H1 (cell line): ENCODE measurements around the gene ACSL3. TPM values are rescaled to one million over a fixed set of nuclear protein-coding genes. Genes with fewer than 3 reads are reported as not detected.

Source experiments
- CTCF ChIA-PET: fragments of 300-600 bp; sonication (Branson Sonifier 250); formaldehyde crosslinking; loops from one replicate; lab custom pipeline; 2021; ENCODE audit not compliant: partially characterized antibody; lab: Charles Lee
- POLR2A ChIA-PET: fragments of 300-600 bp; sonication (Branson Sonifier 250); formaldehyde crosslinking; loops from one replicate; lab custom pipeline; 2021; ENCODE audit warnings: inconsistent platforms; ENCODE audit not compliant: partially characterized antibody; lab: Charles Lee
- DNase-seq, 2 experiments: peaks; one replicate each; pipeline versions ENCODE4 v3.0.0 to v3.0.0-alpha.2; 2010 to 2022; ENCODE audit warnings: low spot score in 2 of 2, low read depth in 1 of 2, mixed read lengths in 1 of 2
- FAIRE-seq: peaks from 2 replicates; lab custom pipeline; 2011; peaks lifted over from hg19 to GRCh38; lab: Jason Lieb, UNC
- H2AFZ ChIP-seq: 2 replicates; pipeline ENCODE4 v1.8.1; 2012; ENCODE audit warnings: low read length, inconsistent platforms
- H2AK5ac ChIP-seq: 2 replicates; pipeline ENCODE4 v1.6.1; 2013; ENCODE audit warnings: low read depth, low read length
- H2BK120ac ChIP-seq: replicated peaks from 2 replicates; pipeline ENCODE3; 2013; ENCODE audit warnings: low read depth, low read length, inconsistent platforms
- H2BK12ac ChIP-seq: 2 replicates; pipeline ENCODE4 v1.6.1; 2013; ENCODE audit warnings: low read depth, low read length
- H2BK15ac ChIP-seq: 2 replicates; pipeline ENCODE4 v1.6.1; 2013; ENCODE audit warnings: low read length
- H2BK20ac ChIP-seq: 2 replicates; pipeline ENCODE4 v1.6.1; 2013; ENCODE audit warnings: low read length
- H2BK5ac ChIP-seq: 2 replicates; pipeline ENCODE4 v1.6.1; 2013; ENCODE audit warnings: low read depth, low read length
- H3K14ac ChIP-seq: 2 replicates; pipeline ENCODE4 v1.6.1; 2013; ENCODE audit warnings: inconsistent platforms; ENCODE audit not compliant: insufficient read length
- H3K18ac ChIP-seq: 2 replicates; pipeline ENCODE4 v1.6.1; 2013; ENCODE audit warnings: low read length; ENCODE audit errors: extremely low read depth
- H3K23ac ChIP-seq: 2 replicates; pipeline ENCODE4 v1.6.1; 2013; ENCODE audit warnings: inconsistent platforms; ENCODE audit not compliant: insufficient read length
- H3K23me2 ChIP-seq: 2 replicates; pipeline ENCODE4 v1.6.1; 2013; ENCODE audit warnings: low read depth, low read length
- H3K27ac ChIP-seq: 2 replicates; pipeline ENCODE4 v1.6.1; 2011; ENCODE audit warnings: low read depth, low read length, inconsistent platforms
- H3K27me3 ChIP-seq, 4 experiments: replicated peaks in 1 of 4; 1 replicate in 1 of 4; 2 replicates in 3 of 4; pipeline versions ENCODE4 v1.6.1 to v1.8.1; 2011 to 2013; ENCODE audit warnings: low read length in 3 of 4, mild to moderate bottlenecking in 3 of 4, inconsistent platforms in 2 of 4, mixed read lengths in 2 of 4, moderate library complexity in 1 of 4; ENCODE audit not compliant: control insufficient read depth in 3 of 4, insufficient read depth in 3 of 4; ENCODE audit errors: extremely low read depth in 1 of 4
- H3K36me3 ChIP-seq, 4 experiments: 2 replicates each; pipeline versions ENCODE4 v1.6.1 to v1.8.1; 2011 to 2013; ENCODE audit warnings: mild to moderate bottlenecking in 4 of 4, low read length in 3 of 4, moderate library complexity in 2 of 4, control low read depth in 1 of 4, inconsistent platforms in 1 of 4; ENCODE audit not compliant: insufficient read depth in 4 of 4, control insufficient read depth in 2 of 4
- H3K4ac ChIP-seq: replicated peaks from 2 replicates; pipeline ENCODE3; 2013; ENCODE audit warnings: low read length, low read depth, mixed read lengths, inconsistent platforms; ENCODE audit not compliant: insufficient read length
- H3K4me1 ChIP-seq, 4 experiments: replicated peaks in 1 of 4; 1 replicate in 1 of 4; 2 replicates in 3 of 4; pipeline versions ENCODE4 v1.6.1 to v1.8.1; 2011 to 2013; ENCODE audit warnings: low read length in 3 of 4, inconsistent platforms in 2 of 4, mixed read lengths in 1 of 4; ENCODE audit not compliant: insufficient read depth in 4 of 4, control insufficient read depth in 3 of 4
- H3K4me2 ChIP-seq, 2 experiments: 2 replicates each; pipeline versions ENCODE4 v1.6.1 to v1.8.1; 2011 to 2013; ENCODE audit warnings: low read depth in 2 of 2, low read length in 2 of 2, control low read depth in 1 of 2, inconsistent platforms in 1 of 2, mild to moderate bottlenecking in 1 of 2; ENCODE audit not compliant: insufficient read depth in 1 of 2
- H3K4me3 ChIP-seq, 4 experiments: fragments of 200-600, 300-600 bp in 1 of 4; sonication (generic), shearing (Covaris generic), sonication (Bioruptor Twin) in 1 of 4; 2 replicates each; pipeline versions ENCODE4 v1.5.1 to v1.8.1; 2011 to 2016; ENCODE audit warnings: low read length in 4 of 4, low read depth in 3 of 4, control low read depth in 2 of 4, inconsistent platforms in 2 of 4, mild to moderate bottlenecking in 2 of 4, mixed read lengths in 1 of 4, moderate library complexity in 1 of 4; ENCODE audit not compliant: insufficient read depth in 2 of 4; ENCODE audit errors: extremely low read depth in 1 of 4
- H3K56ac ChIP-seq: replicated peaks from 2 replicates; pipeline ENCODE3; 2013; ENCODE audit warnings: low read depth, mild to moderate bottlenecking, mixed read lengths, low read length, inconsistent platforms; ENCODE audit not compliant: insufficient read length
- H3K79me1 ChIP-seq: 2 replicates; pipeline ENCODE4 v1.6.1; 2013; ENCODE audit warnings: low read depth, low read length, control low read depth
- H3K79me2 ChIP-seq, 2 experiments: 2 replicates each; pipeline versions ENCODE4 v1.6.1 to v1.8.1; 2012 to 2013; ENCODE audit warnings: low read length in 2 of 2, mild to moderate bottlenecking in 2 of 2, inconsistent platforms in 1 of 2; ENCODE audit not compliant: insufficient read depth in 2 of 2, control insufficient read depth in 1 of 2
- H3K9ac ChIP-seq, 4 experiments: replicated peaks in 1 of 4; 1 replicate in 1 of 4; 2 replicates in 3 of 4; pipeline versions ENCODE4 v1.6.1 to v1.8.1; 2011 to 2013; ENCODE audit warnings: low read depth in 3 of 4, low read length in 3 of 4, control low read depth in 2 of 4, mild to moderate bottlenecking in 2 of 4, moderate library complexity in 2 of 4, inconsistent platforms in 1 of 4; ENCODE audit errors: extremely low read depth in 1 of 4
- H3K9me3 ChIP-seq, 2 experiments: 2 replicates each; pipeline versions ENCODE4 v1.6.1 to v1.8.1; 2012 to 2013; ENCODE audit warnings: mild to moderate bottlenecking in 2 of 2, moderate library complexity in 2 of 2, control low read depth in 1 of 2, inconsistent platforms in 1 of 2, low read depth in 1 of 2, low read length in 1 of 2, mixed read lengths in 1 of 2; ENCODE audit not compliant: insufficient read depth in 2 of 2
- H4K20me1 ChIP-seq, 2 experiments: replicated peaks in 1 of 2; 2 replicates each; pipeline versions ENCODE3 to v1.8.1; 2011 to 2013; ENCODE audit warnings: inconsistent platforms in 2 of 2, low read length in 2 of 2, mild to moderate bottlenecking in 1 of 2; ENCODE audit not compliant: insufficient read depth in 2 of 2, control insufficient read depth in 1 of 2
- H4K5ac ChIP-seq: 2 replicates; pipeline ENCODE4 v1.6.1; 2013; ENCODE audit warnings: low read length, low read depth, mixed read lengths, inconsistent platforms; ENCODE audit not compliant: insufficient read length
- H4K8ac ChIP-seq: 2 replicates; pipeline ENCODE4 v1.8.0; 2013; ENCODE audit warnings: mild to moderate bottlenecking, moderate library complexity, low read length, inconsistent platforms; ENCODE audit not compliant: insufficient read depth; ENCODE audit errors: extremely low read depth
- H4K91ac ChIP-seq: replicated peaks from 2 replicates; pipeline ENCODE3; 2013; ENCODE audit warnings: low read length, mixed read lengths, inconsistent platforms; ENCODE audit not compliant: insufficient read length
- CHD1 ChIP-seq: IDR thresholded peaks from 2 replicates; pipeline ENCODE4 v1.6.1; 2012; ENCODE audit warnings: low read depth, low read length, improper control_type of control experiment
- CTCF ChIP-seq, 3 experiments: IDR thresholded peaks; 1 replicate in 2 of 3; 2 replicates in 1 of 3; pipeline versions ENCODE4 v1.5.1 to v1.6.1; 2011; ENCODE audit warnings: low read length in 3 of 3, mild to moderate bottlenecking in 3 of 3, inconsistent platforms in 2 of 3, low read depth in 1 of 3, moderate library complexity in 1 of 3; ENCODE audit not compliant: insufficient read depth in 1 of 3; ENCODE audit errors: control extremely low read depth in 1 of 3
- GABPA ChIP-seq: IDR thresholded peaks from 2 replicates; pipeline ENCODE4 v1.6.1; 2011; ENCODE audit warnings: mild to moderate bottlenecking, low read length, moderate library complexity, borderline replicate concordance; ENCODE audit not compliant: insufficient read depth
- HDAC6 ChIP-seq: IDR thresholded peaks from one replicate; pipeline ENCODE4 v1.7.1; 2012; ENCODE audit warnings: low read depth, mild to moderate bottlenecking, inconsistent platforms, low read length, moderate library complexity
- JUN ChIP-seq: IDR thresholded peaks from 2 replicates; pipeline ENCODE4 v1.6.1; 2011; ENCODE audit warnings: low read depth, mild to moderate bottlenecking, improper control_type of control experiment, low read length
- KDM1A ChIP-seq: fragments of 200-600, 300-600 bp; sonication (generic); IDR thresholded peaks from 2 replicates; pipeline ENCODE4 v1.7.1; 2016; ENCODE audit warnings: mild to moderate bottlenecking, low read length, borderline replicate concordance
- KDM5A ChIP-seq: fragments of 200-600 bp; IDR thresholded peaks from 2 replicates; pipeline ENCODE4 v1.7.1; 2012; ENCODE audit warnings: mild to moderate bottlenecking, low read length, inconsistent platforms, mixed read lengths
- POLR2AphosphoS5 ChIP-seq: IDR thresholded peaks from 2 replicates; pipeline ENCODE4 v1.6.1; 2011; ENCODE audit warnings: low read depth, low read length
- POU5F1 ChIP-seq: IDR thresholded peaks from 2 replicates; pipeline ENCODE4 v1.6.1; 2011; ENCODE audit warnings: low read depth, mild to moderate bottlenecking, low read length, moderate library complexity
- SP2 ChIP-seq: IDR thresholded peaks from 2 replicates; pipeline ENCODE4 v1.6.1; 2012; ENCODE audit warnings: mild to moderate bottlenecking, low read length, inconsistent platforms
- SP4 ChIP-seq: IDR thresholded peaks from 2 replicates; pipeline ENCODE4 v1.6.1; 2012; ENCODE audit warnings: low read length, inconsistent platforms
- TAF7 ChIP-seq: optimal IDR thresholded peaks from 2 replicates; pipeline ENCODE3; 2011; ENCODE audit warnings: low read depth, mild to moderate bottlenecking, inconsistent platforms, low read length, moderate library complexity, borderline replicate concordance
- TBP ChIP-seq: IDR thresholded peaks from 2 replicates; pipeline ENCODE4 v1.6.1; 2011; ENCODE audit warnings: low read depth, low read length, improper control_type of control experiment
- WGBS, 2 experiments: shearing (Covaris generic) in 1 of 2; methylation state at CpG; one replicate each; pipeline versions ENCODE4 v1.1.6 to v1.1.7; 2013 to 2015; ENCODE audit warnings: low lambda C conversion rate in 2 of 2, mixed read lengths in 2 of 2, inconsistent platforms in 1 of 2, low coverage in 1 of 2, missing lambda C conversion rate in 1 of 2; ENCODE audit not compliant: insufficient replicate concordance in 2 of 2, insufficient coverage in 1 of 2, insufficient read length in 1 of 2; ENCODE audit errors: extremely low coverage in 1 of 2, missing lambda C conversion rate in 1 of 2; 5-methylcytosine and 5-hydroxymethylcytosine counted together
- polyA plus RNA-seq, 7 experiments: library from polyadenylated mRNA; depleted of rRNA in 3 of 7; stranded (reverse) in 5 of 7; unstranded in 2 of 7; fragments of >200 nt in 5 of 7; fragments of 200-250 nt in 2 of 7; gene quantifications; 1 replicate in 5 of 7; 2 replicates in 1 of 7; 4 replicates in 1 of 7; pipeline versions ENCODE4 v1.2.1 to v1.2.3, GENCODE V29; 2011 to 2013; ENCODE audit warnings: missing spikeins in 2 of 7, mixed read lengths in 2 of 7
- total RNA-seq: library from RNA; stranded (reverse); fragmentation: NEBNext Ultra II Directional; extraction: Animal tissue kit (Norgen Biotek cat#: 25700); gene quantifications from 2 replicates; pipeline ENCODE4 v1.2.1, GENCODE V29; 2021

Gene ACSL3
- total and polyA plus RNA-seq, 2 of the 8 experiments (the other 6 are each of a cell fraction or from before 2014, with no cell fraction given), result 37.5 to 98.1 TPM

GRCh38 chr2:222830164-222830563 lies 30.7 kb upstream of the ACSL3 start:
- no peak overlapping the region for H2BK12ac ChIP-seq
- no peak overlapping the region for H2BK5ac ChIP-seq
- no peak overlapping the region for H3K9ac ChIP-seq
- H2AFZ ChIP-seq, result no peak overlapping the region
- H3K14ac ChIP-seq, result no peak overlapping the region
- H3K23ac ChIP-seq, result no peak overlapping the region
- H3K9me3 ChIP-seq, result no peaks in the 10 kb centered on the region
- CTCF ChIA-PET, result interaction anchor here (0.7 to 1.6 kb wide), 5 partner anchors 14 to 396 kb away, joined by 3 to 6 read pairs (median 4); no protein-coding TSS in a partner anchor
- DNase-seq (no peak), FAIRE-seq (no peak)
- H4K8ac ChIP-seq, result no peak overlapping the region
- H3K4me3 ChIP-seq, result no peak overlapping the region
- no peak overlapping the region for H4K91ac ChIP-seq
- no peak overlapping the region for H2BK120ac ChIP-seq
- no peaks in the 10 kb centered on the region for H3K23me2 ChIP-seq
- no peak overlapping the region for H3K27ac ChIP-seq
- no peaks in the 10 kb centered on the region for H3K4me1 ChIP-seq
- H3K18ac ChIP-seq, result no peak overlapping the region
- WGBS, 2 experiments, result 93% methylated on average over 3 of the region's 3 CpGs; no CpG with 5 or more reads in 1 of the 2 experiments
- no peak overlapping the region for H4K5ac ChIP-seq
- H3K79me2 ChIP-seq, result no peaks in the 10 kb centered on the region
- H2AK5ac ChIP-seq, result no peak overlapping the region
- no peaks in the 10 kb centered on the region for H4K20me1 ChIP-seq
- no peaks in the 10 kb centered on the region for H3K79me1 ChIP-seq
- H3K4me2 ChIP-seq, result no peak overlapping the region
- H3K4ac ChIP-seq, result no peak overlapping the region
- no peaks in the 10 kb centered on the region for H3K36me3 ChIP-seq
- no peak overlapping the region for H3K56ac ChIP-seq
- H3K27me3 ChIP-seq, result no peaks in the 10 kb centered on the region
- no peak overlapping the region for H2BK15ac ChIP-seq
- no peak overlapping the region for H2BK20ac ChIP-seq
- POLR2A ChIA-PET, result no interaction called here
- TF ChIP-seq TAF7 (no peak), KDM5A (no peak), TBP (no peak), SP4 (no peak), HDAC6 (no peak), SP2 (no peak), KDM1A (no peak), JUN (no peak), CTCF (IDR thresholded peaks at IDR 0.05; ENCODE audit: control extremely low read depth in 1 of 3, insufficient read depth in 1 of 3, low read depth in 1 of 3, low read length in 3 of 3) (no peak), CHD1 (no peak), GABPA (no peak), POU5F1 (no peak), POLR2AphosphoS5 (no peak)
